Epithelial cell of prostate (primary cell): ENCODE results near the gene RAPGEFL1.
A peak's percentile ranks its signal among the peaks of the same experiment; 100 is the strongest.
"Not testable (repeated sequence)": the region's sequence is repeated elsewhere in the genome, so short reads cannot be mapped to it uniquely, and the experiment has no call there.

Experiments
- DNase-seq: peaks from one replicate; pipeline ENCODE4 v3.0.0-alpha.2; 2011; ENCODE audit warnings: low read depth, low spot score
- H3K27ac ChIP-seq: fragments of 450-650 bp; 2 replicates; pipeline ENCODE4 v1.5.1; 2017; ENCODE audit warnings: mild to moderate bottlenecking

The RAPGEFL1 gene

GRCh38 chr17:40177275-40177874, at the start of gene RAPGEFL1:
TSS of gene RAPGEFL1 (plus strand) at chr17:40177470. CDS start at chr17:40177862, 392 bp downstream.
- H3K27ac ChIP-seq = peak within 1 kb of the TSS; percentile 97
- DNase-seq = no peak

- no peak for DNase-seq
- H3K27ac ChIP-seq = no peak overlapping the region
Measured at GRCh38 chr17:40129498-40129897, 47.8 kb upstream of the RAPGEFL1 start.

- no peak overlapping the region for H3K27ac ChIP-seq
- no peak for DNase-seq
Measured at GRCh38 chr17:40130352-40131042, 46.8 kb upstream of the RAPGEFL1 start.

GRCh38 chr17:40134184-40134583, 43.1 kb upstream of the RAPGEFL1 start:
- H3K27ac ChIP-seq = no peak overlapping the region
- no peak for DNase-seq

- H3K27ac ChIP-seq = no peak overlapping the region
- no peak for DNase-seq
Measured at GRCh38 chr17:40135817-40136216, 41.5 kb upstream of the RAPGEFL1 start.

- peak overlapping the region; percentile 89 for H3K27ac ChIP-seq
- no peak for DNase-seq
Measured at GRCh38 chr17:40139566-40140058, 37.7 kb upstream of the RAPGEFL1 start.

- DNase-seq, H3K27ac ChIP-seq: not testable (repeated sequence)
Measured at GRCh38 chr17:40143166-40143565, 34.1 kb upstream of the RAPGEFL1 start.

GRCh38 chr17:40145476-40145875, 31.8 kb upstream of the RAPGEFL1 start:
- H3K27ac ChIP-seq = no peak overlapping the region
- no peak for DNase-seq

- DNase-seq = no peak
- no peak overlapping the region for H3K27ac ChIP-seq
Measured at GRCh38 chr17:40148527-40148926, 28.7 kb upstream of the RAPGEFL1 start.

- no peak for DNase-seq
- H3K27ac ChIP-seq = no peak overlapping the region
Measured at GRCh38 chr17:40150276-40150675, 27.0 kb upstream of the RAPGEFL1 start.

- no peak for DNase-seq
- no peak overlapping the region for H3K27ac ChIP-seq
Measured at GRCh38 chr17:40151414-40151963, 25.8 kb upstream of the RAPGEFL1 start.

- no peak for DNase-seq
- no peak overlapping the region for H3K27ac ChIP-seq
Measured at GRCh38 chr17:40153603-40154236, 23.6 kb upstream of the RAPGEFL1 start.

GRCh38 chr17:40157973-40158372, 19.3 kb upstream of the RAPGEFL1 start:
- no peak for DNase-seq

GRCh38 chr17:40158438-40159013, 18.7 kb upstream of the RAPGEFL1 start:
- DNase-seq = no peak

More at GRCh38 chr17:40157973-40158372, 19.3 kb upstream of the RAPGEFL1 start:
- no peak overlapping the region for H3K27ac ChIP-seq

GRCh38 chr17:40159456-40159855, 17.8 kb upstream of the RAPGEFL1 start:
- no peak for DNase-seq
- no peak overlapping the region for H3K27ac ChIP-seq

More at GRCh38 chr17:40158438-40159013, 18.7 kb upstream of the RAPGEFL1 start:
- no peak overlapping the region for H3K27ac ChIP-seq

- no peak for DNase-seq
- peak overlapping the region; percentile 4 for H3K27ac ChIP-seq
Measured at GRCh38 chr17:40167685-40168261, 9.5 kb upstream of the RAPGEFL1 start.

- no peak for DNase-seq
- peak overlapping the region; percentile 4 for H3K27ac ChIP-seq
Measured at GRCh38 chr17:40168262-40168832, 8.9 kb upstream of the RAPGEFL1 start.

GRCh38 chr17:40170325-40170724, 6.9 kb upstream of the RAPGEFL1 start:
- DNase-seq = no peak
- no peak overlapping the region for H3K27ac ChIP-seq

- no peak for DNase-seq
- no peak overlapping the region for H3K27ac ChIP-seq
Measured at GRCh38 chr17:40171750-40172149, 5.5 kb upstream of the RAPGEFL1 start.
